ENCODE measurements around the gene GLRA3. TPM values are rescaled to one million over a fixed set of nuclear protein-coding genes. Genes with fewer than 3 reads are reported as not detected.
"Not testable (repeated sequence)": the region's sequence is repeated elsewhere in the genome, so short reads cannot be mapped to it uniquely, and the experiment has no call there.

Gene GLRA3
- total RNA-seq, 1 donor from 2014 or later, result not detected

GRCh38 chr4:174663216-174663615 lies 165.8 kb downstream of the GLRA3 start:
- no peak for DNase-seq (ENCODE audit: low read depth)

- DNase-seq (ENCODE audit: low read depth), result no peak
These were observed 170.8 kb downstream of the GLRA3 start for GRCh38 chr4:174658246-174658645.

GRCh38 chr4:174657472-174657871 lies 171.6 kb downstream of the GLRA3 start:
- no peak for DNase-seq (ENCODE audit: low read depth)

GRCh38 chr4:174654634-174655033 lies 174.4 kb downstream of the GLRA3 start:
- no peak for DNase-seq (ENCODE audit: low read depth)

GRCh38 chr4:174650711-174651355 lies 178.2 kb downstream of the GLRA3 start:
- no peak for DNase-seq (ENCODE audit: low read depth)

- peak; percentile 5 for DNase-seq (ENCODE audit: low read depth)
These were observed 180.2 kb downstream of the GLRA3 start for GRCh38 chr4:174648812-174649211.

- no peak for DNase-seq (ENCODE audit: low read depth)
These were observed 182.7 kb downstream of the GLRA3 start for GRCh38 chr4:174646326-174646725.

GRCh38 chr4:174640146-174640545 lies 188.9 kb downstream of the GLRA3 start:
- no peak for DNase-seq (ENCODE audit: low read depth)

GRCh38 chr4:174635732-174636131 lies 193.3 kb downstream of the GLRA3 start:
- DNase-seq (ENCODE audit: low read depth), result no peak

GRCh38 chr4:174633399-174633798 lies 195.6 kb downstream of the GLRA3 start:
- DNase-seq (ENCODE audit: low read depth), result no peak

GRCh38 chr4:174631901-174632758 lies 196.9 kb downstream of the GLRA3 start:
- peak; percentile 66 for DNase-seq (ENCODE audit: low read depth)

- DNase-seq (ENCODE audit: low read depth), result not testable (repeated sequence)
These were observed 199.1 kb downstream of the GLRA3 start for GRCh38 chr4:174629907-174630450.

- DNase-seq (ENCODE audit: low read depth), result no peak
These were observed 199.8 kb downstream of the GLRA3 start for GRCh38 chr4:174629265-174629664.

GRCh38 chr4:174628191-174628590 lies 200.9 kb downstream of the GLRA3 start:
- no peak for DNase-seq (ENCODE audit: low read depth)

GRCh38 chr4:174627473-174627872 lies 201.6 kb downstream of the GLRA3 start:
- no peak for DNase-seq (ENCODE audit: low read depth)

- no peak for DNase-seq (ENCODE audit: low read depth)
These were observed 202.6 kb downstream of the GLRA3 start for GRCh38 chr4:174626342-174627008.

GRCh38 chr4:174616661-174617060 lies 212.4 kb downstream of the GLRA3 start:
- DNase-seq (ENCODE audit: low read depth), result no peak

GRCh38 chr4:174613979-174614378 lies 215.1 kb downstream of the GLRA3 start:
- no peak for DNase-seq (ENCODE audit: low read depth)

GRCh38 chr4:174611792-174612191 lies 217.3 kb downstream of the GLRA3 start:
- no peak for DNase-seq (ENCODE audit: low read depth)

- no peak for DNase-seq (ENCODE audit: low read depth)
These were observed 221.3 kb downstream of the GLRA3 start for GRCh38 chr4:174607792-174608191.

- DNase-seq (ENCODE audit: low read depth), result no peak
These were observed 224.8 kb downstream of the GLRA3 start for GRCh38 chr4:174604198-174604597.

GRCh38 chr4:174600391-174600790 lies 228.7 kb downstream of the GLRA3 start:
- DNase-seq (ENCODE audit: low read depth), result no peak

Measured in myocyte (in vitro differentiated cells).